Skeletal muscle tissue (tissue), 4 donors: ENCODE data around the gene TACR1. TPM values are rescaled to one million over a fixed set of nuclear protein-coding genes. Genes with fewer than 3 reads are reported as not detected.

Source experiments
- H3K27ac ChIP-seq: one replicate; pipeline ENCODE4 v1.7.0; 2013; ENCODE audit warnings: mild to moderate bottlenecking, low read depth, low read length, inconsistent platforms
- H3K27me3 ChIP-seq, 3 donors: one replicate each; pipeline ENCODE4 v1.7.0; 2013; ENCODE audit warnings: low read length in 3 of 3; ENCODE audit not compliant: control insufficient read depth in 3 of 3, insufficient read depth in 3 of 3
- H3K36me3 ChIP-seq, 3 donors: one replicate each; pipeline ENCODE4 v1.7.0; 2013; ENCODE audit warnings: low read length in 3 of 3; ENCODE audit not compliant: control insufficient read depth in 3 of 3, insufficient read depth in 3 of 3
- H3K4me1 ChIP-seq, 3 donors: one replicate each; pipeline ENCODE4 v1.7.0; 2013; ENCODE audit warnings: low read length in 3 of 3, mild to moderate bottlenecking in 3 of 3; ENCODE audit not compliant: control insufficient read depth in 3 of 3, insufficient read depth in 3 of 3
- H3K4me3 ChIP-seq, 3 donors: one replicate each; pipeline ENCODE4 v1.7.0; 2013; ENCODE audit warnings: low read length in 3 of 3
- H3K9ac ChIP-seq, 3 donors: one replicate each; pipeline ENCODE4 v1.7.0; 2013; ENCODE audit warnings: low read length in 3 of 3, mild to moderate bottlenecking in 3 of 3, moderate library complexity in 2 of 3, low read depth in 1 of 3
- H3K9me3 ChIP-seq, 3 donors: one replicate each; pipeline ENCODE4 v1.7.0; 2013; ENCODE audit warnings: low read length in 3 of 3; ENCODE audit not compliant: control insufficient read depth in 3 of 3
- total RNA-seq: library from RNA; depleted of rRNA; stranded (reverse); fragments of >200 nt; gene quantifications from one replicate; pipeline ENCODE4 v1.2.3, GENCODE V29; 2014
- donor health status: Osteomylitis.

The TACR1 gene
- total RNA-seq, 1 donor from 2014 or later, result under 0.01 TPM

- Histone ChIP-seq H3K9ac (no peak overlapping the region), H3K4me3 (no peak overlapping the region), H3K27me3 (no peaks in the 10 kb centered on the region), H3K4me1 (no peaks in the 10 kb centered on the region), H3K9me3 (no peaks in the 10 kb centered on the region), H3K27ac (no peak overlapping the region), H3K36me3 (no peaks in the 10 kb centered on the region)
These were observed 173.5 kb downstream of the TACR1 start for GRCh38 chr2:75025633-75026380.

GRCh38 chr2:75025216-75025615 is 174.1 kb downstream of the TACR1 start:
- Histone ChIP-seq H3K36me3 (no peaks in the 10 kb centered on the region), H3K9ac (no peak overlapping the region), H3K9me3 (no peaks in the 10 kb centered on the region), H3K27ac (no peak overlapping the region), H3K27me3 (no peaks in the 10 kb centered on the region), H3K4me1 (no peaks in the 10 kb centered on the region), H3K4me3 (no peak overlapping the region)

DNA sequence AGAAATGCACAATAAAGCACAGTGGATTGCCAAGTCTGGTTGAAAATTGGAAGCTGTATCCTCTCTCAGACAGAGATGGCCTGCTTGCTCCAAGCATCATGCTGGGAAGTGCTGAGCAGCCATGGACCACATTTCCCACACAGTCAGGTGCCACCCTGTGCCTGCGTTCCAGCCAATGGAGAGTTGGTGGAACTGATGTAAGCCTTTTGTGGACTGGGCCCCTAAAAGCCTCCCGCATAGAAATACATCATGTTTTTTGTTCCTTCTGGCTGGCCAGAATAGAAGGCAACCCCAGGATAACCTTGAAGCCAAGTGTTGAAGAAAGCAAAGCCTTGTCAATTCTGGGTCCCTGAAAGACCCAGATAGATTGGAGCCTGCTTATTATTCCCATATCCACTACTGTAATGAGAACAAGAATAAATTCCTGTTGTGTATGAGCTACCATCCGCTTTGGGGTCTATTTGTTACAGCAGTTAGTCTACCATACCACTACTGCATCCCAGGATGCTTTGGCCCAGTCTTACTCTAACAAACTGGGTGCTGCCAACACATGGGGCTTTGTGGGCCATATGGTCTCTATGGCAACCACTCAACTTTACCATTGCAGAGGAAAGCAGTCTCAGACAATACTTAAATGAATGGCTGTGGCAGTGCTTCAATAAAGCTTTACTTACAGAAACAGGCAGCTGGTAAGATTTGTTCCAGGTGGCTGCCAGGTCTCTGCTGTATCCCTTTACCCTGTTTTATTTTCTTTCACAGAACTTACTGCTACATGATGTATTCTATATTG is 175.5 kb downstream of the TACR1 start:
- Histone ChIP-seq H3K9ac (no peak overlapping the region), H3K27me3 (no peaks in the 10 kb centered on the region), H3K36me3 (no peaks in the 10 kb centered on the region), H3K4me3 (no peak overlapping the region), H3K9me3 (no peaks in the 10 kb centered on the region), H3K4me1 (no peaks in the 10 kb centered on the region), H3K27ac (no peak overlapping the region)

- no peak overlapping the region for H3K9ac ChIP-seq
- no peak overlapping the region for H3K27ac ChIP-seq
- H3K4me3 ChIP-seq, result no peak overlapping the region
- no peaks in the 10 kb centered on the region for H3K9me3 ChIP-seq
- no peaks in the 10 kb centered on the region for H3K4me1 ChIP-seq
- H3K27me3 ChIP-seq, result no peaks in the 10 kb centered on the region
- H3K36me3 ChIP-seq, result no peaks in the 10 kb centered on the region
These were observed 176.8 kb downstream of the TACR1 start for GRCh38 chr2:75022516-75022915.

DNA sequence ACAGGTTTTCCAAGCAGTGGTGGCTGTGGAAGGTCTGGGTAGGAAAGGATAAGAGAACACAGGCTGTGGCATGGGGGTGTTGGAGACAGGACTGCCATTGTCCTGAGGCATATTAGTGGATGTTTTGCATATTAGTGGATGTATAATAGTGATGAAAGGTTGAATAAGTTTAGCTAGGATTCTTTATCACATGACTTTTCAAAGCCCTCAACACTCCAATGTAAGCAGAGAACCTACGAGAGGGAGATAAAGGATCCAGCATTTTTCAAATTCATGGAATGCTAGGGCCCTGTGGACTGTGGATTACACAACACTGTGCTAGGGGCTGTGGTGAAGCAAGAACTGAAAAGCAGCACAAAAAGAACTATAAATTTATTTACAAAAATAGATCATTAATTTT is 177.6 kb downstream of the TACR1 start:
- H3K4me3 ChIP-seq, result no peak overlapping the region
- no peaks in the 10 kb centered on the region for H3K27me3 ChIP-seq
- no peak overlapping the region for H3K9ac ChIP-seq
- no peaks in the 10 kb centered on the region for H3K36me3 ChIP-seq
- no peak overlapping the region for H3K27ac ChIP-seq
- H3K9me3 ChIP-seq, result no peaks in the 10 kb centered on the region
- no peaks in the 10 kb centered on the region for H3K4me1 ChIP-seq

DNA sequence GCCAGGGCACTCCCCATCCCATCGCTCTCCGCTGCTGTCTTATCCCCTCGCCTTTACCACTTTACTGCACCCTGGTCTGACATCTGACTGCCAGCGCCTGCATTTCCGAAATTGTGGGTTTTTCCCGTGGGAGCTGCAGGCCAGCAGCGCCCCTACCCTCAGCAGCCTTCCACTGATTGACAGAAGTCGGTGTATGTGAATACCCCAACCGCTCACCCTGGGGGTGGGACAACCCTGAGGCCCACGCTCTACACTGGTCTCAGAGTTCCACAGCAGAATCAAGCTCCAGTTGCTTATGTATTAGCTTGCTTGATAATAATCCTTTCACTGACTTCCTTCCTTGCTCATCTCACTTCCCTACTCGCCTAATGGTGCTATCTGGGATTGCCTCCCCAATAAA is 178.8 kb downstream of the TACR1 start:
- Histone ChIP-seq H3K27me3 (no peaks in the 10 kb centered on the region), H3K4me1 (no peaks in the 10 kb centered on the region), H3K9me3 (no peaks in the 10 kb centered on the region), H3K36me3 (no peaks in the 10 kb centered on the region), H3K9ac (no peak overlapping the region), H3K27ac (no peak overlapping the region), H3K4me3 (no peak overlapping the region)

DNA sequence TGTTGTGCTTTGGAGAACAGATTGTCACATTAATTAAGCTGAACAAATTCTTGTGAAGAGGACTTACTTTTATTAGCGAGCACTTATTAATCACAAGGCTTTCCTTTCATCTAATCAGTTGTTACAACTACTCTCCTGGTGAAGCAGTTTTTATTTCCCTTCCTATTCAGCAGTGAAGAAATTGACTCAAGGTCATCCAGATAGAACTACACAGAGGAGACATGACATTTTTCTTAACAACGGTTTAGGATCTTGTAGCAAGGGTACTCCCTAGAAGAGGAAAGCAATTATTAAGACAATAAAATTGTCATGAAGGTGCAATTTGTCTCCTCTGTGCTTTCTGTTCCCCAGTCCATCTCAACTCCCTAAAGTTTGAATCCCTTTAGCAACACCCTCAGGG is 179.5 kb downstream of the TACR1 start:
- no peak overlapping the region for H3K4me3 ChIP-seq
- H3K4me1 ChIP-seq, result no peaks in the 10 kb centered on the region
- no peak overlapping the region for H3K27ac ChIP-seq
- no peaks in the 10 kb centered on the region for H3K27me3 ChIP-seq
- H3K9ac ChIP-seq, result no peak overlapping the region
- peaks cover 0 to 5% (median 0%) of the 10 kb centered on the region in 3 donors for H3K9me3 ChIP-seq
- H3K36me3 ChIP-seq, result no peaks in the 10 kb centered on the region

DNA sequence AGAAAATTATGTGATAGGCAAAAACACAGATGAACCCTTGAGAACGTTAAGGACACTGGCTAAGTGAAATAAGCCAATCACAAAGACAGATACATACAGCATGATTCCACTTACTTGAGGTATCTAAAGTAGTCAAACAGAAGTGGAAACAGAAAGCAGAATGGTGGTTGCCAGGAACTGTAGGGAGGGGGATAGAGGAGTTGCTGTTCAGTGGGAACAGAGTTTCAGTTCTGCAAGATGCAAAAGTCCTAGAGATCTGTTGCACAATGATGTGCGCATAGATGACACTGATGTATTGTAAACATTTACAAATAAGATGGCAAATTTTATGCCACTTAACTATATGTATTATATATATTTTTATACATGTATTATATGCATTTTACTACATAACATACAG is 181.2 kb downstream of the TACR1 start:
- Histone ChIP-seq H3K4me3 (no peak overlapping the region), H3K9me3 (peaks cover 0 to 5% (median 0%) of the 10 kb centered on the region in 3 donors), H3K9ac (no peak overlapping the region), H3K4me1 (no peaks in the 10 kb centered on the region), H3K27ac (no peak overlapping the region), H3K27me3 (no peaks in the 10 kb centered on the region), H3K36me3 (no peaks in the 10 kb centered on the region)

DNA sequence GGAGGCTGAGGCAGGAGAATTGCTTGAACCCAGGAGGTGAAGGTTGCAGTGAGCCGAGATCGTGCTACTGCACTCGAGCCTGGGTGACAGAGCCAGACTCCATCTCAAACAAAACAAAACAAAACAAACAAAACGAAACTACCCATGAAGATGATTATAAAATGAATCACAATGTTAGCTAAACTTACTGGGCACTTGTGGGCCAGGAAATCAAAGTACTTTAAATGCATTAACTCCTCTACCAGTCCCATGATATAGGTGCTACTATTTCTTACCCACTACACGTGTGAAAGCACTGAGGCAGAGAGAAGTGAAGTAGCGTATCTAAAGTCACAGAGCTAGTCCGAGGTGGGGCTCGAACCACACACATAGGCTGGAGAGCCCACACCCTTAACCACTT is 187.2 kb downstream of the TACR1 start:
- no peaks in the 10 kb centered on the region for H3K27me3 ChIP-seq
- H3K9ac ChIP-seq, result no peak overlapping the region
- no peaks in the 10 kb centered on the region for H3K36me3 ChIP-seq
- H3K4me3 ChIP-seq, result no peak overlapping the region
- H3K9me3 ChIP-seq, result peaks cover 0 to 5% (median 0%) of the 10 kb centered on the region in 3 donors
- no peak overlapping the region for H3K27ac ChIP-seq
- no peaks in the 10 kb centered on the region for H3K4me1 ChIP-seq

DNA sequence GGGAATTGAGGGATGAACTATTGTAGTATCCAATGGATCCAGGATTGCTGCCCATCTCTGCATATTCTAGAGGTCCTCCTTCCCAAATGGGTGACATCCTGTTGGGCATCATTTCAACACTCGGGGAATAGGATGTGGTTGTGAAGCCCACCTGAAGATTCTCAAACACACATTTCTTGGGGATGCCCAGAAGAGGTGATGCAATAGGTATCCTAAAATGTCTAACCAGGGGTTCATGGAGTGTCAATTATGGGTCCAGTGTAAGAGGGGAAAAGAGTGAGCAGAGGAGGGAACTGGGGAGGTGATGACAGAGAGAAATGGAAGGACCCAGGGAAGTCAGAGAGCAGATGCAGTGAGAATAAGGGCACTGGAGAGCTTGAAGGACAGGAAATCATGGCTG is 188.7 kb downstream of the TACR1 start:
- H3K36me3 ChIP-seq, result no peaks in the 10 kb centered on the region
- no peak overlapping the region for H3K27ac ChIP-seq
- H3K4me1 ChIP-seq, result no peaks in the 10 kb centered on the region
- peaks cover 0 to 5% (median 0%) of the 10 kb centered on the region in 3 donors for H3K9me3 ChIP-seq
- no peak overlapping the region for H3K9ac ChIP-seq
- no peaks in the 10 kb centered on the region for H3K27me3 ChIP-seq
- H3K4me3 ChIP-seq, result no peak overlapping the region
